MM.1S (cell line): Measurements from ENCODE around the gene SHISA6.

Experiments used
- DNase-seq: peaks from one replicate; pipeline ENCODE4 v3.0.0-alpha.2; 2015
- H2AFZ ChIP-seq: fragments of 300-600 bp; sonication (generic); 2 replicates; pipeline ENCODE4 v1.6.0; 2016; ENCODE audit warnings: antibody characterized with exemption, low read length
- H3F3A ChIP-seq: fragments of 300-600 bp; sonication (generic); 2 replicates; pipeline ENCODE4 v1.6.1; 2016; ENCODE audit warnings: mild to moderate bottlenecking, antibody characterized with exemption, low read length, moderate library complexity, mixed read lengths; ENCODE audit not compliant: insufficient read depth
- H3K27ac ChIP-seq: fragments of 300-600 bp; sonication (generic); 2 replicates; pipeline ENCODE4 v1.5.1; 2016; ENCODE audit warnings: mild to moderate bottlenecking, low read length
- H3K27me3 ChIP-seq: fragments of 300-600 bp; sonication (generic); replicated peaks from 2 replicates; pipeline ENCODE4 v1.6.0; 2016; ENCODE audit warnings: low read length; ENCODE audit not compliant: insufficient read depth
- H3K36me3 ChIP-seq: fragments of 300-600 bp; sonication (generic); replicated peaks from 2 replicates; pipeline ENCODE4 v1.6.1; 2016; ENCODE audit warnings: mild to moderate bottlenecking, low read length, mixed read lengths; ENCODE audit not compliant: insufficient read depth
- H3K4me1 ChIP-seq: fragments of 300-600 bp; sonication (generic); 2 replicates; pipeline ENCODE4 v1.6.1; 2016; ENCODE audit warnings: low read length, mixed read lengths
- H3K4me2 ChIP-seq: fragments of 300-600 bp; sonication (generic); 2 replicates; pipeline ENCODE4 v1.6.0; 2016; ENCODE audit warnings: low read depth, low read length
- H3K4me3 ChIP-seq: fragments of 300-600 bp; sonication (generic); 2 replicates; pipeline ENCODE4 v1.5.1; 2016; ENCODE audit warnings: low read length, mixed read lengths
- H3K79me2 ChIP-seq: fragments of 300-600 bp; sonication (generic); 2 replicates; pipeline ENCODE4 v1.6.1; 2016; ENCODE audit warnings: mixed run types, low read length, mixed read lengths
- H3K9ac ChIP-seq: fragments of 300-600 bp; sonication (generic); 2 replicates; pipeline ENCODE4 v1.6.1; 2016; ENCODE audit warnings: low read length, mixed read lengths
- H3K9me2 ChIP-seq: fragments of 300-600 bp; sonication (generic); replicated peaks from 2 replicates; pipeline ENCODE4 v1.6.1; 2016; ENCODE audit warnings: mild to moderate bottlenecking, low read length, mixed read lengths; ENCODE audit not compliant: insufficient read depth
- H3K9me3 ChIP-seq: fragments of 300-600 bp; sonication (generic); replicated peaks from 2 replicates; pipeline ENCODE4 v1.6.1; 2016; ENCODE audit warnings: mild to moderate bottlenecking, low read length, mixed read lengths; ENCODE audit not compliant: insufficient read depth
- H4K20me1 ChIP-seq: fragments of 300-600 bp; sonication (generic); 2 replicates; pipeline ENCODE4 v1.6.1; 2016; ENCODE audit warnings: mild to moderate bottlenecking, low read length, moderate library complexity, mixed read lengths; ENCODE audit not compliant: insufficient read depth
- CTCF ChIP-seq: fragments of 300-600 bp; sonication (generic); IDR thresholded peaks from 2 replicates; pipeline ENCODE4 v1.5.1; 2016; ENCODE audit warnings: antibody characterized with exemption, low read length, mixed read lengths
- EZH2 ChIP-seq: fragments of 300-600 bp; sonication (generic); optimal IDR thresholded peaks from 2 replicates; pipeline ENCODE3; 2017; ENCODE audit warnings: low read depth, mild to moderate bottlenecking, antibody characterized with exemption, low read length, mixed read lengths
- EZH2phosphoT487 ChIP-seq: fragments of 300-600 bp; sonication (generic); IDR thresholded peaks from 2 replicates; pipeline ENCODE4 v1.6.1; 2018; ENCODE audit warnings: antibody characterized with exemption, low read length

Gene SHISA6

GRCh38 chr17:11205659-11206058 is 35.4 kb upstream of the SHISA6 start:
- H3K27ac ChIP-seq: no peak overlapping the region
- no peak overlapping the region for H3K4me2 ChIP-seq
- no peaks in the 10 kb centered on the region for H4K20me1 ChIP-seq
- no peak overlapping the region for H3K9ac ChIP-seq
- no peaks in the 10 kb centered on the region for H3F3A ChIP-seq
- H3K79me2 ChIP-seq: no peaks in the 10 kb centered on the region
- no peak overlapping the region for H3K4me3 ChIP-seq
- TF ChIP-seq CTCF (no peak), EZH2phosphoT487 (no peak), EZH2 (no peak)
- DNase-seq: no peak
- no peaks in the 10 kb centered on the region for H3K4me1 ChIP-seq
- no peaks in the 10 kb centered on the region for H3K27me3 ChIP-seq
- H3K36me3 ChIP-seq: no peaks in the 10 kb centered on the region
- no peaks in the 10 kb centered on the region for H3K9me3 ChIP-seq
- H3K9me2 ChIP-seq: no peaks in the 10 kb centered on the region
- H2AFZ ChIP-seq: no peak overlapping the region

- Histone ChIP-seq H4K20me1 (no peaks in the 10 kb centered on the region), H2AFZ (no peak overlapping the region), H3K4me1 (no peaks in the 10 kb centered on the region), H3K36me3 (no peaks in the 10 kb centered on the region), H3K27me3 (no peaks in the 10 kb centered on the region), H3K9me2 (no peaks in the 10 kb centered on the region), H3K9ac (no peak overlapping the region), H3K4me2 (no peak overlapping the region), H3K4me3 (no peak overlapping the region), H3K27ac (no peak overlapping the region), H3K9me3 (no peaks in the 10 kb centered on the region), H3K79me2 (no peaks in the 10 kb centered on the region), H3F3A (no peaks in the 10 kb centered on the region)
- no peak for TF ChIP-seq EZH2phosphoT487
- TF ChIP-seq CTCF: no peak
- no peak for DNase-seq
Observed at GRCh38 chr17:11209906-11210305, 31.1 kb upstream of the SHISA6 start.

DNA sequence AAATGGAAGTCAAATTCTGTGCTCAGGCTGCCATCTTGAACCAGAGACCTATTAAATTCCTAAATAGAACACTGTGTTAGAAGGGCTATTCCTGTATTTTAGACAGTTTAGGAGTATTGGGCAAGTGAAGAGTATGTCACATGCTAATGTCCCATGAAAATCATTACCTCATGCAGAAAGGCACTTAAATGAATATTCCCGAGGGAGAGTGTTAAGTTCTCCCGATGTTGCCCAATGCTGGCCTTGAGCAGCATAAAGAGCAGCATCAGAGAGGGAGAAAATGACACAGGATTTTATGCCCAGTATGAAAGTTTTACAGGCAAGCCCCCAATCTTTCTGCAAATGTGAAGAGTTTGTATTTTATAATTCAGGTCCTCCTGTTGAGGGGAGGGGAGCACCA is 28.2 kb upstream of the SHISA6 start:
- no peak overlapping the region for H3K4me2 ChIP-seq
- TF ChIP-seq CTCF (no peak), EZH2phosphoT487 (no peak), EZH2 (no peak)
- H3K79me2 ChIP-seq: no peaks in the 10 kb centered on the region
- H3K9ac ChIP-seq: no peak overlapping the region
- no peaks in the 10 kb centered on the region for H4K20me1 ChIP-seq
- H3K27me3 ChIP-seq: no peaks in the 10 kb centered on the region
- no peaks in the 10 kb centered on the region for H3K9me3 ChIP-seq
- H3K4me1 ChIP-seq: no peaks in the 10 kb centered on the region
- no peaks in the 10 kb centered on the region for H3K9me2 ChIP-seq
- no peak for DNase-seq
- no peaks in the 10 kb centered on the region for H3F3A ChIP-seq
- no peak overlapping the region for H3K4me3 ChIP-seq
- H2AFZ ChIP-seq: no peak overlapping the region
- H3K36me3 ChIP-seq: no peaks in the 10 kb centered on the region
- H3K27ac ChIP-seq: no peak overlapping the region

DNA sequence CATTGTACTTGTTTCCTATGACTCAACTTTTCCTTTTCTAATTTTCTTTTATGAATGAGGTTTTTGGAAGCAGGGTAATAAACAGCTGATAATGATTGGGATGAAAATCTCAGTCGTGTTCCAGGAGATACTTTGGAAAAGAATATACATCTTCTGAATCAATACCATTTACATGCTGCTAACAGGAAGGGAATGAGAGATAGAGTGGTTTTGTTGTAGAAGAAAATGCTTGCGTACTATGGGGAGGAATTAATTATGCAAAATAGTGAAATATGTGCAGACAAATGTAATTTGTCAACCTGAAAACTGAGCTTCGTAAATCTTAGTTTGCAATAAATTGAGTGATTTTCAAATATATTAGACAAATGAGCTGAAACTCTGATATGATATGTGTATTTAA is 24.0 kb upstream of the SHISA6 start:
- Histone ChIP-seq H3K27me3 (no peaks in the 10 kb centered on the region), H4K20me1 (no peaks in the 10 kb centered on the region), H3F3A (no peaks in the 10 kb centered on the region), H3K9ac (no peak overlapping the region), H2AFZ (no peak overlapping the region), H3K27ac (no peak overlapping the region), H3K4me2 (no peak overlapping the region), H3K9me2 (no peaks in the 10 kb centered on the region), H3K79me2 (no peaks in the 10 kb centered on the region), H3K9me3 (no peaks in the 10 kb centered on the region), H3K4me1 (no peaks in the 10 kb centered on the region), H3K4me3 (no peak overlapping the region), H3K36me3 (no peaks in the 10 kb centered on the region)
- no peak for DNase-seq
- no peak for TF ChIP-seq CTCF
- TF ChIP-seq EZH2: no peak
- no peak for TF ChIP-seq EZH2phosphoT487
